Stimulated activated CD4-positive, alpha-beta T cell treated with anti-CD3 and anti-CD28 coated beads, Interleukin-1b, Interleukin-23, amount 100 ng/mL, for 4 hours (primary cell): ENCODE data around the gene TMED4.

Experiments used
- DNase-seq, 2 donors: peaks; one replicate each; pipeline ENCODE4 v3.0.0-alpha.2; 2020; ENCODE audit warnings: low read depth in 2 of 2

The TMED4 gene

DNA sequence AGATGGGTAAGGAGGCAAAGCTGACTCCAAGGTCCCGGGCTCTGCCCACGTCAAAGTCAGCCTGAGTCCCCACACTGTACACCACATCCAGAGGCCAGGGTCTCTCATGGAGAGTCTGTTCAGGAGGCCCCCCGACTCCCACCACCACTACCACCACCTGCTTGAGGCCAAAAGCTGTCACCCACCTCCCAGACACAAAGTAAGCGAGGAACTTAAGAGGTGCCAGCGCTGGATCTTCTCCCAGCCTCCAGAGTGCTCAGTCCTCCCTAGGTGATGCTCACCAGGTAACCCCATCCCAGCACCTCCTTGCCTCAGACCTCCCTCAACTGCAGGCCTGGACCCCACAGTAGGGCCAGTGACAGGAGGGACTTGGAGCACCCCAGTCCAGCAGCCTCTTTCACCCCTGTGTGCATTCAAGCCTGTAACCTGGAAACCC, 41.4 kb downstream of the TMED4 start:
- no peak for DNase-seq

DNA sequence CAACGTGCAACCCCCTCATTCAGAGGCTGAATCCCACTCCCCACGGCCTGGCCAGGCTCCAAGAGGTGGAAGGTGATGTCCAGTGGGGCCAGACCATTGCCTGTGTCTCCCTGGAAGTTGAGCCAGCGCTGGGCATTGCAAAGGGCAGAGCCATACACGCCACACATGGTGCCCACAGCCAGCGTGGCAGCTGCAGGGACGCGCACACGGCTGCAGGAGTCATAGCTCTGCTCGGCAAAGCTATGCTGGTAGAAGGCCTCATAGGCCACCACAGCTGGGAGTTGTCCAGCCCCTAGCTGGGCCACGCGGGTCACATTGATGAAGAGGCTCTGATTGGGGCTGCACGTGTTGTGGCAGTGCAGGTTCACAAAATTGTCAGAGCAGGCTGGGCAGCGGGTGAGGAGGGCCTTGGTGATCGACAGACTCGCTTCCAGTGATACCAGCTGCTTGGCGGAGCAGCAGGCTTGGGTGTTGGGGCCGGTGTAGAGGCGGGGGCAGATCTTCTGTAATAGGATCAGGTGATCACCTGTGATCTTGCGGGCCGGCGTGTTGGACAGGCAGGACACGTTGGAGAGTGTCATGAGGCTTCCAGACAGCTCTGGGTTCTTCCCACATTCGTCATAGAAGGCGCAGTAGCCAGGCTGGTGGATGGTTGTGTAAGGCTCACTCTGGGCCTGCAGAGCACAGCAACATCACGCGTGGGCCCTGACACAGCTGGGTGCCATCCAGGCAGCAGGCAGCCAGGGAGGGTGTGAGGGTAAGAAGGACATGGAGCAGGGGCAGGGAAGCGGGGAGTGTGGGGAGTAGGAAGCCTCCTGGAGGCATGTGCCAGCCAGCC, 42.1 kb downstream of the TMED4 start:
- no peak for DNase-seq

DNA sequence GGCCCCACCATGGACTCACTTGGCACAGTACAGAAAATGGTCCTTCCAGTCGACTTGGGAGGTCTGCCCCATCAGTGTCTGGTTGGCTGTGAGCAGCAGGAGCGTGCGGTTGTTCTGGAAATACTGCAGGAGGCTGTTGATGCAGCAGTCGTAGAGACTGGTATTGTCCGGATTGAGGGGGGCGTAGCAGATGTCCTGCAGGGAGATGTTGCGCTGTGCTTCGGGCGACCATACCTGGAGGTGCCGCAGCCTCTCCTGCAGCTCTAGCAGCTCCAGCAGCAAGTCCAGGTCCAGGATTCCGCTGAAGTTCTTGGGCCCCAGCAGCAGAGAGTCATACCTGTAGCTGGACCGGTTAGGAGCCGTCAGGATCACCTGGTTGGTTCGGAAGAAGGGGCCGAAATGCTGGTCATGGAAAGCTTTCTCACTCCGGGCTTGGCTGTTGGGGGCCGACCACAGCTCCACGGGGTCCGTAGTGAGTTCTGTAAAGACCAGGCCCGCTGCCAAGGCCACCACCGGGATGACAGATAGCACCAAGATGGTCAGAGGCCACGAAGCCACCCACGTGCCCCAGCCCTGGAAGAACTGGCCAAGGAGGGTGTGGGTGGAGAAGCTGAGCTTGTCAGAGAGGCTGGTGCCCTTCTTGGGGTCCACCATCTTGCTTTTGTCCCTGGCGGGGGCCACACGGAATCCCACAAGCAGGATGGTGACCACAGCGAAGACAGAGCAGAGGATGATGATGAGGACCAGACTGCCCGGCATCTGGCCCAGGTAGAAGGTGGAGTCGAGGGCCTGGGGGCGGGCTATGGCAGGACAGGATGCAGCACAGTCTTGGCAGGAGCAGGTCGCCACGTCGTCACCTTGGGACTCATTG, 43.0 kb downstream of the TMED4 start:
- no peak for DNase-seq

DNA sequence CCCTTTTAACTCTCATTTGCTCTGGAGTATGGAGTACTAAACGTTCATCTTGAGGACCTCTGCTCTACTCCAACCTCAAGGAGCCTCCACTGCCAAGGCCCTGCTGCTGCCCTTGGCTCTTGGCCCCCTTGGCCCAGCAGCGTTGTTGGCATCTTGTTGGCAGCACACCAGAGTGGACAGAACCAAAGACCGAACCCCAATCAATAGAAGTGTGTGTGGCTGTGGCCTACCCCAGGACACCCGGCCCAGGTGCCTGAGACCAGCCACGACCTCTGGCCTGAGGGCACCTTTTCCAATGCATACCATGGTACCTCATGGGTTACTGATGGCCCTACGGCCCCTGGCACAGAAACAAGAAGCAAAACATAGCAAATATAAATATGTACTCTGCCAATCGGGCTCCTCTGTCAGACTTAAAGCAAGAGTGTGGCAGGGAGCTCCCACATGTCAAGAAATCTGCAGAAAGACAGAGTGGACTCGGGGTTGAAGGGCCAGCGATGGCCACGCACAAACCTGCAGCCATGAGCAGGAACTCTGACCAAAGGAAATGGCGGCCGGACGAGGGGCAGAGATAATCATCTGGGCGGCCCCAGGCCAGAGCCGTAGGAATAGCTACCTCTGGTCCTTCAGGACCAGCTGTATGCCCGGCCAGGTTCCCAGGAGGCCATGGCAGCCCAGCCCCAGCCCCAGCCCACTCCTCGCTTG, 43.8 kb downstream of the TMED4 start:
- DNase-seq, result no peak

DNA sequence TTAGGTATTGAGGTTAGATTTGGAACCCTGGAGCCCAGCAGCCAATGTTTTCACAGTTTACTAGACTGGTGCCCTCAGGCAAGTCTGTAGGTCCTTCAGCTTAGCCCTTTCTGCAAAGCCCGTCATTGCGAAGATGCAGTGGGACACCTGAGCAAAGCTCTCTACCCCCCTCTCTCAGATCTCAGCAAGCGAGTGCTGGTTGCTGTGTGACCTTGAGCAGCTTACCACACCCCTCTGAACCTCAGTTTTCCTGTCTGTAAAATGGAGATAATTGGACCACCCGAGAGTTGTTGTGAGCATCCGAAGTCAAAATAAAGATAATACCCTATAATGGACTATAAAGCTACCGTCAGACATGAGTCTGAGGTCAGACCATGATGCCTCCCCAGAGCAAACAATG, 44.6 kb downstream of the TMED4 start:
- no peak for DNase-seq

DNA sequence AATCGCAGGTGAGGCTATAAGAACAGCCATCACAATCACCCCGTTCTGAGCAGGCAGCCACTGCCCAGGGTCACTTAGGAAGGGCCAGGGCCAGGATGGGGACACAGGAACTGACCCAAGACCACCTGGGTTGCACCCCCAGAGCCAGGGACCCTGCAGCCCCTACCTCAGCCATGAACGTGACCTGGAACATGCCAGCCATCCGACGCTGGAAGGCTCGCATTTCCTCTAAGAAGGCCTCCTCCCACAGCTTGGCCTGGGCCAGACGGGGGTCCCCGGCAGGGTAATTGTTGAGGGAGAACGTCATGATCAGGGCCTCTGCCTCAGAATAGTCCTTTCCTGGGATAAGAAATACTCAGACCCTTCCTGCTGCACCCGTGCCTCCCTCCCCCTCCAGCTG, 45.9 kb downstream of the TMED4 start:
- DNase-seq, result no peak

DNA sequence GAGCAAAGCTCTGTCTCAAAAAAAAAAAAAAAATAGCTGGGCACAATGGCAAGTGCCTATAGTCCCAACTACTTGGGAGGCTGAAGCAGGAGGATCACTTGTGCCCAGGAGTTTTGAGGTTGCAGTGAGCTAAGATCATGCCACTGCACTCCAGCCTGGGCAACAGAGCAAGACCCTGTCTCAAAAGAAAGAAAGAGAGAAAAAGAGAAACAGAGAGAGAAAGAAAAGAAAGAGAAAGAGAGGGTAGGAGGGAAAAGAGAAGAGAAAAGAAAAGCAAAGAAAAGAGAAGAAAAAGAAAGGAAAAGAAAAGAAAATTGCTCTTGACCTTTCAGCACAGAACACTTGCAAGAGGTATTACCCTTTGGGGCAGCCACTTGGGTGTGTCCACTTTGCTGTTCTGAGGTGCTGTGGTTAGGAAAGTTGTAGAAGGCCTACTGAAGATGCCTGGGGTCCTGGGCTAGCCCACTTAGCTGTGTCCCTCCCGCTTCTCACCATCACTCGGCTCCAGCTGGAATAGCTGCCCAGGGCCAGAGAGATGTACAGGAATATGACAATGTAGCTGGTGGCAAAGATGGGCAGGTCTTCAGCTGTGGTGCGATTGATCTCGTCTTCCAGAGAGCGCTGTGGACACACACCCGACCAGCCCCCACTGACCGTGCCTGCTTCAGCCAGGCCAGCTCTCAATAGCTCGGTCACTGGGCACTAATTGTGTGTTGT, 46.5 kb downstream of the TMED4 start:
- DNase-seq, result no peak

DNA sequence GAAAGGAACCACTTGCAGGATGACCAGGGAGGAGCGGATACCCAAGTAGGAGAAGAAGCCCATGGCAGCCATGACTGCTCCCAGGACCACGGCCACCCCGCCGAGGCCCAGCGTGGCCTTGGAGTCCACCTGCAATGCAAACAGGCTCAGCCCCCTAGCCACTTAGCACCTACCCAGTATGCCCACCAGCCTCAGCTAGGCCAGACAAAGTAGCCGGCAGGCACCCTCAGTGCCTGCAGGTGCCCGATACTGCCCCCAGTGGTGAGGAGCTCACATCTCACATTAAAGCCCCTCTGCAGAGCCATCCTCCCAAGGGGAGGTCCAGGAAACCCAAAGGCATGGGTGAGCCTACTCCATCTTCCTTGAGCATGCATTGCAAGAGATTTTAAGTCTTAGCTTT, 47.5 kb downstream of the TMED4 start:
- DNase-seq, result peak; percentile 9 to 19

DNA sequence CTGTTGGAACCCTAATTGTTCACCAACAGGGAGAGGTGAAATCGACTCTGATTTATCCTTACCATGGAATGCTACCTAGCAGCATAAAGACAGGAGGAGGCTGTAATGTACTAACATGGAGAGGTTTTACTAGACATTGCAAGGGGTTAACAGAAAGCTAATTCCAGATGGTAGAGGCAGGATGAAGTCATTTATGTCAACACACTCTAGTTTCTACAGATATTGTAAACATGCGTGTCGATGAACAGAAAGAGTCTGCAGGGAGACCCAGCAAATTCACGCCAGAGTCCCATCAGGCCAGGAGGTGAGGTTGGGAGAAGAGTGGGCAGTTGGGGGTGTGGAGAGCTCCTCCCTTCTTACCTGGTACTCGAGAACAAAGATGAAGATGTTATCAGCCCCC, 47.9 kb downstream of the TMED4 start:
- no peak for DNase-seq

DNA sequence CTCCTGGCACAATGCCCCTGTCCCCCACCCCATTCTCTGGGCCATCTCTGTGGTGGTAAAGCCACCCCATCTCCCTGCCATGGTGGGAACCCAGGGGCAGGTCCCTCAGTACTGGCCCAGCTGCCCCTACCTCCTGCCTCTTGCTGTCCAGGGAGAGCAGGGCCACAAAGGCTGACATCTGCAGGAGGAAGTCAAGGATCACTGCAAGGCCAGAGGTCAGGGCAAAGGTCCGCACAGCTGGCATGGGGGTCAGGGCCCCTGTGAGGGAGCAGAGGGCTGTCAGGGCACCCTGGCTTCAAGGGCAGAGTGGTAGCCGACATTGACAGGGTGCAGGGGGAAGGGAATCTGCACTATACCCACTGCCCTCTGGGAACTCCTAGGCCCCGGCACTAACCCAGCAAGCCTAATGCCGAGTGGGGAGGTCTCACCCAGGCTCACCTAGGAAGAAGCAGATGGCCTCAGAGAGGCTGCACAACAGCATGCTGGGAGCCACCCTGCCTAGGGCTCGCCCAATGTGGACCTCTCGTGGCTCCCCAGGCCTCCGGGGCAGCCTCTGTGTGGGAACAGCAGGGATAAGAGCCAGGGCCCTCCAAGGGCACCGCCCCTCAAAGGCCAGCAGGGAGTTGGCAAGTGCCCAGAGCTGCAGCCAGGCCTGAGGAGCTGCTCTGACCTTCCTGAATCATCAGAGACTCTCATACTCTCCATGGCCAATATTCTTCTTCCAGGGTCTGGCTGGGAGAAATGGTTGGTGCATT, 48.6 kb downstream of the TMED4 start:
- no peak for DNase-seq

DNA sequence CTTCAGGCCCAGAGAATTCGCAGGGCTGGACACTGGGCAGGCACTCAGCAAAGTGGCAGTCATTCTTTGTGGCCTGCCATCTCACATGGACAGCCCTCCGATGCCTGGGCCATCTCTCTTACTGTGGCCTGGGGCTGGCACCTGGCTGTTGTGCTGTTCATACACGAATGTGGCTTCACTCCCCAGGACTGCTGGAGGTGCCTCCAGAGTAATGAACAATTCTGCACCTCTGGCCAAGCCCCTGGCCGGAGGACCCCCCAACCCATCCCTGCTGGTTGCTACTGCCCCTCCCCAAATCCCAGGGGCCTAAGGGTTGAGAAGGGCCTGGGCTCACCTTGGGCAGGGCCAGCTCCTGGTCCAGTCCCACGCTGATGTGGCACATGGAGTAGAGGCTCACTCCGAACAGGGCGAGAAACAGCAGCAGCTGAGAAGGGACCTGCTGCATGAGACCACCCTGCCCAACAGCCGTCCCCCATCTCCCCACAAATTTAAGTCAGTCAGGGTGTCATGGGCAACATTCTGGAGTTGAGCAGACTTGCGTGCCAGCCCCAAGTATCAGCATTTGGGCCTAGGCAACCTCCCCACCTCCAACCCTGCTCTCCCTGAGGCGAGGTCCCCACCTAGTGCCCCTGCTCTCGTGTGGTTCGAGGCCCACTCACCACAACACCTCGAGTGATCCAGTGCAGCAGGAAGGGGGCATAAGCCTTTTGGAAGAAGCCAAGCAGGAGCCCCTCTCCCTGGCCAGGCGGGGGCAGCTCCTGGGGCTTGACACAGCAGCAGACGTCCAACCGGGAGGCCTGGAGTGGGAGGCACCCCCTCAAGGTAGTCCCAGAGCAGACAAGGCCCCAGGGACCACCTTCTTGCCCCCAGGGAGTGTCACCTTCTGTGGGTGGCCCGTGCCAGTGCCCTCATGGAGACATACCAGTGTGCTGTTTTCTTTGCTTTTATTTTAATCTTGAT, 50.3 kb downstream of the TMED4 start:
- DNase-seq, result no peak

DNA sequence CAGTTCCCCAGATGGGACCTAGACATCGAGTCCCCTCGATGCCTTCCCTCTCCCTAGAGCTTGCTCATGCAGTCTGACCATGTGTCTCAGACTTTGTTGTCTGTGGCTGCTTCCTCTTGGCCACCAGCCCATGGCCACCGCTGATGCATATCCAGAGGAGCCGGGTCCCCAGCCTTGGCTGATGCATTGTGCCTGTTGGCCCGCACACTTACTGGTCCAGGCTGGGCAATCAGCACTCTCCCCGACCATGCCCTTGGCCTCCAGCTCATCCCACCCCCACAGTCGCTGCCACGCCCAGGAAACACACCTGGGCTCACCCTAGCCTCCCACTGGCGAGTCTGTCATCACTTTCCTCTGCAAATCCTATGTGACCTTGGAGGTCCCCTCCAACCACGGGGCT, 51.0 kb downstream of the TMED4 start:
- no peak for DNase-seq
